Ishikawa (cell line): ENCODE results near the gene TRAF3IP1.

Experiments used
- CEBPB ChIP-seq: IDR thresholded peaks from 2 replicates; pipeline ENCODE4 v1.6.1; 2012
- EP300 ChIP-seq: IDR thresholded peaks from 2 replicates; pipeline ENCODE4 v1.6.1; 2012; ENCODE audit warnings: borderline replicate concordance
- FOXM1 ChIP-seq: IDR thresholded peaks from 2 replicates; pipeline ENCODE4 v1.6.1; 2012; ENCODE audit warnings: low read depth, borderline replicate concordance
- NFIC ChIP-seq: IDR thresholded peaks from 2 replicates; pipeline ENCODE4 v1.6.1; 2012
- TAF1 ChIP-seq: IDR thresholded peaks from 2 replicates; pipeline ENCODE4 v1.6.1; 2012; ENCODE audit warnings: low read depth, mild to moderate bottlenecking
- TCF12 ChIP-seq: IDR thresholded peaks from 2 replicates; pipeline ENCODE4 v1.6.1; 2012; ENCODE audit warnings: low read depth
- YY1 ChIP-seq: IDR thresholded peaks from 2 replicates; pipeline ENCODE4 v1.6.1; 2012; ENCODE audit warnings: low read depth
- TF ChIP-seq, protein P1 (sequence below): IDR thresholded peaks from 2 replicates; pipeline ENCODE4 v1.6.1; 2012; ENCODE audit warnings: low read depth, mild to moderate bottlenecking

DNA sequence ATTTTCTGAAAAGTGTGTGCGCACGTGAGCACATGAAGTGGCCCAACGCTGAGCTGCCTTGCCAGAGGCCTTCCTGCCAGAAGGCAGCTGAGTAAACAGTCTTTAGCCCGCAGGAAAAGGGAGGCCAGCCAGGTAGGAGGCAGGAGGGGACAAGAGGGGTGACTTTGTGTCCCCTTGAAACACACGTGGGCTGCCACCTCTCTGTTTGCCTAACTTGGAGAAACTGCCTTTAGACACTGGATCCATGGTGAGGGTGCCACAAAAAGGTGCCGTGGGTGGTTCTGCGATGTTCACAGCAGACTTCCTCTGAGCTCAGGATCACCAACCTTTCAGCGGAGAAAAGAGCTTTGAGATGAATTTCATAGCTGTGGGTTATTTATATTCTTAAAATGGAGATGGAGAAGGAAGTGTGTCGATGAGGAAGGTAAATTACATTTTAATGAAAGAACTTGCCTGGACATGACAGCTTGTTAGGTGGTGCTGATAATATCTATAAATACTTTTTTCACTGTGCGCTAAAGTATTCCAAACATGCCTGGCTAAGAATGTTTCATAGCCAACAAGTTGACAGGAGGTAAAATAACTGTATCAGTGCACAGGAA is 69.8 kb downstream of the TRAF3IP1 start:
- TF ChIP-seq, protein P1, sequence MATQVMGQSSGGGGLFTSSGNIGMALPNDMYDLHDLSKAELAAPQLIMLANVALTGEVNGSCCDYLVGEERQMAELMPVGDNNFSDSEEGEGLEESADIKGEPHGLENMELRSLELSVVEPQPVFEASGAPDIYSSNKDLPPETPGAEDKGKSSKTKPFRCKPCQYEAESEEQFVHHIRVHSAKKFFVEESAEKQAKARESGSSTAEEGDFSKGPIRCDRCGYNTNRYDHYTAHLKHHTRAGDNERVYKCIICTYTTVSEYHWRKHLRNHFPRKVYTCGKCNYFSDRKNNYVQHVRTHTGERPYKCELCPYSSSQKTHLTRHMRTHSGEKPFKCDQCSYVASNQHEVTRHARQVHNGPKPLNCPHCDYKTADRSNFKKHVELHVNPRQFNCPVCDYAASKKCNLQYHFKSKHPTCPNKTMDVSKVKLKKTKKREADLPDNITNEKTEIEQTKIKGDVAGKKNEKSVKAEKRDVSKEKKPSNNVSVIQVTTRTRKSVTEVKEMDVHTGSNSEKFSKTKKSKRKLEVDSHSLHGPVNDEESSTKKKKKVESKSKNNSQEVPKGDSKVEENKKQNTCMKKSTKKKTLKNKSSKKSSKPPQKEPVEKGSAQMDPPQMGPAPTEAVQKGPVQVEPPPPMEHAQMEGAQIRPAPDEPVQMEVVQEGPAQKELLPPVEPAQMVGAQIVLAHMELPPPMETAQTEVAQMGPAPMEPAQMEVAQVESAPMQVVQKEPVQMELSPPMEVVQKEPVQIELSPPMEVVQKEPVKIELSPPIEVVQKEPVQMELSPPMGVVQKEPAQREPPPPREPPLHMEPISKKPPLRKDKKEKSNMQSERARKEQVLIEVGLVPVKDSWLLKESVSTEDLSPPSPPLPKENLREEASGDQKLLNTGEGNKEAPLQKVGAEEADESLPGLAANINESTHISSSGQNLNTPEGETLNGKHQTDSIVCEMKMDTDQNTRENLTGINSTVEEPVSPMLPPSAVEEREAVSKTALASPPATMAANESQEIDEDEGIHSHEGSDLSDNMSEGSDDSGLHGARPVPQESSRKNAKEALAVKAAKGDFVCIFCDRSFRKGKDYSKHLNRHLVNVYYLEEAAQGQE: no peak
- TF ChIP-seq TCF12 (no peak), CEBPB (no peak), YY1 (no peak), NFIC (no peak), TAF1 (no peak), FOXM1 (no peak), EP300 (no peak)
